Activated CD8-positive, alpha-beta T cell treated with anti-CD3 and anti-CD28 coated beads for 36 hours (primary cell): Measurements from ENCODE around the gene TRIM37. TPM values are rescaled to one million over a fixed set of nuclear protein-coding genes. Genes with fewer than 3 reads are reported as not detected.
"Not testable (repeated sequence)": the region's sequence is repeated elsewhere in the genome, so short reads cannot be mapped to it uniquely, and the experiment has no call there.

Source experiments
- ATAC-seq: fragments of 200-7000 bp; cut with Tn5 transposase; one replicate; pipeline ENCODE4 v1.10.0; 2021; ENCODE audit warnings: mild to moderate bottlenecking, moderate library complexity
- CTCF ChIA-PET: fragments of 350-600 bp; sonication (Branson Sonifier 250); formaldehyde crosslinking; loops from one replicate; lab custom pipeline; 2021; ENCODE audit warnings: antibody characterized with exemption; lab: Charles Lee
- POLR2A ChIA-PET: fragments of 350-600 bp; sonication (Branson Sonifier 250); formaldehyde crosslinking; loops from one replicate; lab custom pipeline; 2021; ENCODE audit warnings: antibody characterized with exemption; lab: Charles Lee
- DNase-seq: peaks from one replicate; pipeline ENCODE4 v3.0.0-alpha.2; 2020
- H3K27ac Mint-ChIP-seq: one replicate; pipeline ENCODE4 v1.8.0; 2021; ENCODE audit warnings: mild to moderate bottlenecking, mixed read lengths
- H3K27me3 Mint-ChIP-seq: one replicate; pipeline ENCODE4 v1.8.0; 2021; ENCODE audit warnings: mixed read lengths
- H3K36me3 Mint-ChIP-seq: one replicate; pipeline ENCODE4 v1.8.0; 2021; ENCODE audit warnings: low read depth, mixed read lengths
- H3K4me1 Mint-ChIP-seq: one replicate; pipeline ENCODE4 v1.8.0; 2021; ENCODE audit warnings: low read depth, mixed read lengths
- H3K4me3 Mint-ChIP-seq: one replicate; pipeline ENCODE4 v1.8.0; 2021; ENCODE audit warnings: mild to moderate bottlenecking, moderate library complexity, mixed read lengths
- H3K9me3 Mint-ChIP-seq: one replicate; pipeline ENCODE4 v1.8.0; 2021; ENCODE audit warnings: mixed read lengths
- intact Hi-C: fragments of 100-400 bp; cut with micrococcal nuclease; formaldehyde crosslinking; loops from one replicate; pipeline ENCODE4 v1.10.0; 2022
- total RNA-seq, 2 experiments: library from RNA; stranded (reverse); gene quantifications; one replicate each; pipeline ENCODE4 v1.2.3, GENCODE V29; 2021
- TF ChIP-seq, protein P1 (sequence below): fragments of 200-600 bp; IDR thresholded peaks from one replicate; pipeline ENCODE4 v1.8.0; 2022; ENCODE audit warnings: antibody characterized with exemption, mild to moderate bottlenecking

Gene TRIM37
- total RNA-seq, 2 experiments from 2014 or later = 23.9 to 24.8 TPM

DNA sequence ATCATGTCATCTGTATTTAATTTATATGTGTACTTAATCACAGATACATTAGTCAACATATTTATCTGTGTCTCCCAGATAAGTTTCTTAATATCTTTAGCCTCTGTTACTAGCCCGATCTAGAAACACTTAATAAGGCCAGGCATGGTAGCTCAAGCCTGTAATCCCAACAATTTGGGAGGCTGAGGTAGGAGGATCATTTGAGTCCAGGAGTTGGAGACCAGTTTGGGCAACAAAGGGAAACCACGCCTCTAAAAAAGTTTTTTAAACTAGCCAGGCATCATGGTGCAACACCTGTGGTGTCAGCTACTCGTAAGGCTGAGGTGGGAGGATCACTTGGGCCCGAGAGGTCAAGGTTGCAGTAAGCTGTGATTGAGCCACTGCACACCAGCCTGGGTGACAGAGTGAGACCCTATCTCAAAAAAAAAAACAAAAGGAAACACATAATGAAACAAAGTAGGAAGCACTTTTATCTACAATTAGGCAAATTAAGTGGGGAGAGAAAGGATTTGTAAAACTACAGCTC, 39.0 kb upstream of the TRIM37 start:
- CTCF ChIA-PET = interaction anchor here (1.1 to 1.8 kb wide), 2 partner anchors 15 to 127 kb away, joined by 3 to 5 read pairs; no protein-coding TSS in a partner anchor
- intact Hi-C loops = no loop called here

DNA sequence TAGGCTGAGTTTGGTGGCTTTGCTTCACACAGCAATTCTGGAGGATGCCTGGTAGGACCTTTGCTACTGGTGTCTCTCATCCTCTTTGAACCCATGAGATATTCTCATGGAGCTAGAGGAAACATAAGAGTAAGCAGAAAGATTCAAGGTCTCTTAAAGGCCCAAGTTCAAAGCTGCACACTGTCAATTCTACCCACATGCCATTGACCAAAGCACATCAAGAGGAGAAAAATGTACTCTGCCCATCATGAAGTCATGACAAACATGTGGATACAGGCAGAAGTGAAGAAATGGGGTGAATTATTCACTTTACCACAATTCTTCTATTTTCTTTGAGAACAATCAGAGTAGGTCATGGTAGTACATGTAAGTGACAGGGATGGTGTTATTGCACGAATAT, 35.2 kb upstream of the TRIM37 start:
- Mint-ChIP-seq H3K36me3 (peaks cover 5% of the 10 kb centered on the region), H3K9me3 (no peaks in the 10 kb centered on the region), H3K4me1 (peaks cover 3% of the 10 kb centered on the region), H3K27ac (no peak overlapping the region), H3K4me3 (no peak overlapping the region), H3K27me3 (no peaks in the 10 kb centered on the region)
- ATAC-seq (no peak), DNase-seq (no peak)
- TF ChIP-seq, protein P1, sequence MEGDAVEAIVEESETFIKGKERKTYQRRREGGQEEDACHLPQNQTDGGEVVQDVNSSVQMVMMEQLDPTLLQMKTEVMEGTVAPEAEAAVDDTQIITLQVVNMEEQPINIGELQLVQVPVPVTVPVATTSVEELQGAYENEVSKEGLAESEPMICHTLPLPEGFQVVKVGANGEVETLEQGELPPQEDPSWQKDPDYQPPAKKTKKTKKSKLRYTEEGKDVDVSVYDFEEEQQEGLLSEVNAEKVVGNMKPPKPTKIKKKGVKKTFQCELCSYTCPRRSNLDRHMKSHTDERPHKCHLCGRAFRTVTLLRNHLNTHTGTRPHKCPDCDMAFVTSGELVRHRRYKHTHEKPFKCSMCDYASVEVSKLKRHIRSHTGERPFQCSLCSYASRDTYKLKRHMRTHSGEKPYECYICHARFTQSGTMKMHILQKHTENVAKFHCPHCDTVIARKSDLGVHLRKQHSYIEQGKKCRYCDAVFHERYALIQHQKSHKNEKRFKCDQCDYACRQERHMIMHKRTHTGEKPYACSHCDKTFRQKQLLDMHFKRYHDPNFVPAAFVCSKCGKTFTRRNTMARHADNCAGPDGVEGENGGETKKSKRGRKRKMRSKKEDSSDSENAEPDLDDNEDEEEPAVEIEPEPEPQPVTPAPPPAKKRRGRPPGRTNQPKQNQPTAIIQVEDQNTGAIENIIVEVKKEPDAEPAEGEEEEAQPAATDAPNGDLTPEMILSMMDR = no peak
- CTCF ChIA-PET = no interaction called here
- intact Hi-C loops = no loop called here
- POLR2A ChIA-PET = no interaction called here

More for the DNA sequence above, 39.0 kb upstream of the TRIM37 start:
- DNase-seq = no peak
- H3K36me3 Mint-ChIP-seq = peaks cover 6% of the 10 kb centered on the region
- peaks cover 17% of the 10 kb centered on the region for H3K4me1 Mint-ChIP-seq
- ATAC-seq = no peak
- no peaks in the 10 kb centered on the region for H3K9me3 Mint-ChIP-seq
- H3K27ac Mint-ChIP-seq = no peak overlapping the region
- H3K27me3 Mint-ChIP-seq = no peaks in the 10 kb centered on the region
- no peak overlapping the region for H3K4me3 Mint-ChIP-seq
- POLR2A ChIA-PET = interaction anchor here (0.8 to 1.5 kb wide), 2 partner anchors 10 to 20 kb away, joined by 3 to 4 read pairs; no protein-coding TSS in a partner anchor
- TF ChIP-seq, protein P1 = no peak

DNA sequence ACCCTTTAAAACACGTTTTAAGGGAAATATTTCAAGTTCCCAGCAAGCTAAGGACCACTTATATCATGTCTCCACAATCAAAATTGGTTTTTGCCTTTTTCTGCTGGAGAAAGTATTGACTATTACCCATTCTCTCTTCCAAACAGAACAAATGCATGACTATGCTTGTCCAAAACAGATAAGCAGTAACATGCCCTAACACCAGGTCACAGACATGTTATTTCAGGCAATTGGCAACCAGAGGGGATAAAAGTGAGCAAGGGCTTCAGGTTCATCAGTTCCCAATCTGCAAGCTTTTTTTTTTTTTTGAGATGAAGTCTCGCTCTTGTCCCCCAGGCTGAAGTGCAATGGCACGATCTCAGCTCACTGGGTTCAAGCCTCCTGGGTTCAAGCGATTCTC, 33.3 kb upstream of the TRIM37 start:
- Mint-ChIP-seq H3K27ac (no peak overlapping the region), H3K4me3 (no peak overlapping the region), H3K27me3 (no peaks in the 10 kb centered on the region), H3K36me3 (peaks cover 5% of the 10 kb centered on the region), H3K9me3 (no peaks in the 10 kb centered on the region), H3K4me1 (no peaks in the 10 kb centered on the region)
- CTCF ChIA-PET = no interaction called here
- POLR2A ChIA-PET = no interaction called here
- ATAC-seq (no peak), DNase-seq (no peak)
- intact Hi-C loops = no loop called here
- TF ChIP-seq, protein P1 = no peak

DNA sequence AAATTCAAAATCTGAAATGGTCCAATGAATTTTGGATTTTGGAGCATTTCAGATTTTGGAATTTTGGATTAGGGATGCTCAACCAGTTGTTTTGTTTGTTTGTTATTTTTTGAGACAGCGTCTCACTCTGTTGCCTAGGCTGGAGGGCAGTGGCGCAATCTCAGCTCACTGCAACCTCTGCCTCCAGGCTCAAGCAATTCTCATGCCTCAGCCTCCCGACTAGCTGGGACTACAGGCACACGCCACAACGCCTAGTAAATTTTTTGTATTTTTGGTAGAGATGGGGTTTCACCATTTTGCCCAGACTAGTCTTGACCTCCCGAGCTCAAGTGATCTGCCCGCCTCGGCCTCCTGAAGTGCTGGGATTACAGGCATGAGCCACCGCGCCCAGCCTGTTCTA, 31.7 kb upstream of the TRIM37 start:
- intact Hi-C loops, POLR2A ChIA-PET, DNase-seq: not testable (repeated sequence)

DNA sequence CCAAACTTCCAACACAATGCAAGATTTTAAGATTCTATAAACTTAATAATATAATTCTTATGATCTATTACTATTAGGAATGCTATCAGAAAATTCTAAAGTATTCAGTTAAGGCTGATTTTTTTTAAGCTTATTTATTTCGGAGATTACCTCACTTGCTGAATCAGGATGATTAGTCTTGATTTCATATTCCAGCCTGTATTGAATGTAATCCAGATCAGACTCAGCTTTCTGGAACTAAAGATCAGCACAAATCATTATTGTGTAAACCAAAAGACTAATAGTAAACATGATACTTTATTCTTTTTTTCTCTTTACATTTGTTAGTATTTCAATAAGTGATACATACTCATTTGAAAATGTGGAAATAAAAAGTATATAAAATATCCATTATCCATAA, 24.5 kb upstream of the TRIM37 start:
- Mint-ChIP-seq H3K4me3 (no peak overlapping the region), H3K4me1 (no peaks in the 10 kb centered on the region), H3K27ac (no peak overlapping the region), H3K27me3 (no peaks in the 10 kb centered on the region), H3K36me3 (peaks cover 10% of the 10 kb centered on the region), H3K9me3 (no peaks in the 10 kb centered on the region)
- no peak for DNase-seq
- CTCF ChIA-PET = interaction anchor here (1.9 kb wide), 1 partner anchor 15 kb away, joined by 5 read pairs; no protein-coding TSS in a partner anchor
- TF ChIP-seq, protein P1 = no peak
- no peak for ATAC-seq
- intact Hi-C loops = no loop called here
- POLR2A ChIA-PET = interaction anchor here (1.2 kb wide), 1 partner anchor 25 kb away, joined by 3 read pairs; the partner anchor contains the start of gene TRIM37

More for the DNA sequence above, 31.7 kb upstream of the TRIM37 start:
- H3K36me3 Mint-ChIP-seq, H3K9me3 Mint-ChIP-seq, H3K27ac Mint-ChIP-seq, H3K4me1 Mint-ChIP-seq, ATAC-seq, CTCF ChIA-PET, H3K27me3 Mint-ChIP-seq, H3K4me3 Mint-ChIP-seq: not testable (repeated sequence)
